Esophagus (tissue), 2 donors: ENCODE results near the gene AKAP5. TPM values are rescaled to one million over a fixed set of nuclear protein-coding genes. Genes with fewer than 3 reads are reported as not detected.

ENCODE experiments used
- H3K27ac ChIP-seq, 2 donors: one replicate each; pipeline ENCODE4 v1.5.1; 2013; ENCODE audit warnings: low read depth in 2 of 2, mild to moderate bottlenecking in 2 of 2, inconsistent platforms in 1 of 2, low read length in 1 of 2, moderate library complexity in 1 of 2
- H3K27me3 ChIP-seq, 2 donors: one replicate each; pipeline ENCODE4 v1.6.1; 2013; ENCODE audit warnings: low read length in 2 of 2, control low read depth in 1 of 2, mild to moderate bottlenecking in 1 of 2; ENCODE audit not compliant: insufficient read depth in 2 of 2, control insufficient read depth in 1 of 2
- H3K36me3 ChIP-seq, 2 donors: one replicate each; pipeline ENCODE4 v1.6.1; 2013; ENCODE audit warnings: low read length in 1 of 2; ENCODE audit not compliant: control insufficient read depth in 2 of 2, insufficient read depth in 2 of 2
- H3K4me1 ChIP-seq, 2 donors: one replicate each; pipeline ENCODE4 v1.6.1; 2013; ENCODE audit warnings: low read length in 1 of 2; ENCODE audit not compliant: control insufficient read depth in 2 of 2, insufficient read depth in 2 of 2
- H3K4me3 ChIP-seq, 2 donors: one replicate each; pipeline ENCODE4 v1.5.1; 2013; ENCODE audit warnings: low read length in 2 of 2, mild to moderate bottlenecking in 2 of 2, low read depth in 1 of 2, moderate library complexity in 1 of 2
- H3K9me3 ChIP-seq, 2 donors: one replicate each; pipeline ENCODE4 v1.6.1; 2013; ENCODE audit warnings: mild to moderate bottlenecking in 2 of 2, low read depth in 1 of 2, low read length in 1 of 2, moderate library complexity in 1 of 2; ENCODE audit not compliant: control insufficient read depth in 2 of 2, insufficient read depth in 1 of 2
- WGBS, 2 donors: extraction: QIAGEN DNeasy Blood & Tissue Kit; methylation state at CpG; one replicate each; pipeline ENCODE4 v1.1.7; 2013; 5-methylcytosine and 5-hydroxymethylcytosine counted together
- polyA plus RNA-seq, 2 donors: library from polyadenylated mRNA; stranded (reverse); fragments of 200-250 nt; gene quantifications; one replicate each; pipeline ENCODE4 v1.2.3, GENCODE V29; 2013
- donor health status: healthy with polysubstance abuse.
- donor health status: Bipolar disorder and iron deficiency.

AKAP5 gene
- polyA plus RNA-seq, 2 donors, result 0.04 to 0.06 TPM

DNA sequence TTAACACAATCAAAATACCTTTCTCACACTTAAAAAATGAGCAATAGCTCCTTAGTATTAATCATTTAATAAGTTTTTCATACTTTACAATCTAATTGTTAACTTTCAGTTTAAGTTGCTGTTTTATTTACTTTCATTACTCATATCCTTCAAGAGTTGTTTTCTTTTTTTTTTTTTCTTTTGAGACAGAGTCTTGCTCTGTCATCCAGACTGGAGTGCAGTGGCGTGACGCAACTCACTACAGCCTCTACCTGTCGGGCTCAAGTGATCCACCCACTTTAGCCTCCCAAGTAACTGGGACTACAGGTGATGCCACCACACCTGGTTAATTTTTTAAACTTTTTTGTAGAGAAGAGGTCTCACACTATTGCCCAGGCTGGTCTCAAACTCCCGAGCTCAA is 55.4 kb downstream of the AKAP5 start:
- H3K27me3 ChIP-seq, result no peaks in the 10 kb centered on the region
- H3K4me1 ChIP-seq, result no peaks in the 10 kb centered on the region
- H3K36me3 ChIP-seq, result peaks cover 0 to 3% of the 10 kb centered on the region in 2 donors
- H3K9me3 ChIP-seq, result no peaks in the 10 kb centered on the region
- H3K27ac ChIP-seq, result no peak overlapping the region
- WGBS, 2 donors, result 89 to 91% methylated on average over 4 of the region's 4 CpGs
- H3K4me3 ChIP-seq, result no peak overlapping the region

DNA sequence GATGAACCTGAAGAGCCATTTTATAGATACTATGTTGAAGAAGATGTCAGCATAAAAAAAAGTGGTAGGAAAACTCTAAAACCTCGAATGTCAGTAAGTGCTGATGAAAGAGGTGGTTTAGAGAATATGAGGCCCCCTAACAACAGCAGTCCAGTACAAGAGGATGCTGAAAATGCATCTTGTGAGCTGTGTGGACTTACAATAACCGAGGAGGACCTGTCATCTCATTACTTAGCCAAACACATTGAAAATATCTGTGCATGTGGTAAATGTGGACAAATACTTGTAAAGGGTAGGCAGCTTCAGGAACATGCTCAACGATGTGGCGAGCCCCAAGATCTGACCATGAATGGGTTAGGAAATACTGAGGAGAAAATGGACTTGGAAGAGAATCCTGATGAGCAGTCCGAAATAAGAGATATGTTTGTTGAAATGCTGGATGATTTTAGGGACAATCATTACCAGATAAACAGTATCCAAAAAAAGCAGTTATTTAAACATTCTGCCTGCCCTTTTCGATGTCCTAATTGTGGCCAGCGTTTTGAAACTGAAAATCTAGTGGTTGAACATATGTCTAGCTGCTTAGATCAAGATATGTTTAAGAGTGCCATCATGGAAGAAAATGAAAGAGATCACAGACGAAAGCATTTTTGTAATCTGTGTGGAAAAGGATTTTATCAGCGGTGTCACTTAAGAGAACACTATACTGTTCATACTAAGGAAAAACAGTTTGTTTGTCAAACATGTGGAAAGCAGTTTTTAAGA is 57.5 kb downstream of the AKAP5 start:
- H3K4me3 ChIP-seq, result no peak overlapping the region
- H3K27me3 ChIP-seq, result no peaks in the 10 kb centered on the region
- WGBS, 2 donors, result 79 to 84% methylated on average over 9 of the region's 9 CpGs
- H3K36me3 ChIP-seq, result peaks cover 0 to 3% of the 10 kb centered on the region in 2 donors
- H3K27ac ChIP-seq, result no peak overlapping the region
- no peaks in the 10 kb centered on the region for H3K9me3 ChIP-seq
- no peaks in the 10 kb centered on the region for H3K4me1 ChIP-seq

Other genes starting within 250 kb of the AKAP5 start
- gene ESR2, start 171.1 kb upstream of the AKAP5 start, polyA plus RNA-seq, result under 1 TPM; 0.15 to 0.20 TPM
- 10 to 100 TPM; 34.0 to 34.9 TPM for gene MTHFD1, start 77.1 kb upstream of the AKAP5 start, polyA plus RNA-seq
- 1 to 10 TPM; 1.7 to 2.7 TPM for gene ZBTB25, start 38.3 kb downstream of the AKAP5 start, polyA plus RNA-seq
- gene ZBTB1, start 39.3 kb downstream of the AKAP5 start, polyA plus RNA-seq, result 10 to 100 TPM in 1 of 2 donors, 1 to 10 TPM in 1; 9.5 to 14.4 TPM
- gene HSPA2, start 75.2 kb downstream of the AKAP5 start, polyA plus RNA-seq, result 10 to 100 TPM; 45.4 to 54.8 TPM
- under 1 TPM; 0.26 to 0.71 TPM for gene PPP1R36, start 84.5 kb downstream of the AKAP5 start, polyA plus RNA-seq
- 10 to 100 TPM; 23.1 to 27.1 TPM for gene PLEKHG3, start 238.9 kb downstream of the AKAP5 start, polyA plus RNA-seq